AG09309 (cell line): Measurements from ENCODE around the gene NPPB.
"Not testable (repeated sequence)": the region's sequence is repeated elsewhere in the genome, so short reads cannot be mapped to it uniquely, and the experiment has no call there.

Experiments
- DNase-seq: peaks from one replicate; pipeline ENCODE4 v3.0.0-alpha.2; 2010; ENCODE audit warnings: low read depth
- H3K4me3 ChIP-seq: 2 replicates; pipeline ENCODE4 v1.5.1; 2011; ENCODE audit warnings: mild to moderate bottlenecking, low read depth, low read length, moderate library complexity; ENCODE audit not compliant: control insufficient read depth
- TF ChIP-seq, protein P1 (sequence below): IDR thresholded peaks from 2 replicates; pipeline ENCODE4 v1.5.1; 2011; ENCODE audit warnings: mild to moderate bottlenecking, low read depth, low read length, inconsistent platforms; ENCODE audit not compliant: insufficient read depth, control insufficient read depth; ENCODE audit errors: missing control alignments

NPPB gene

DNA sequence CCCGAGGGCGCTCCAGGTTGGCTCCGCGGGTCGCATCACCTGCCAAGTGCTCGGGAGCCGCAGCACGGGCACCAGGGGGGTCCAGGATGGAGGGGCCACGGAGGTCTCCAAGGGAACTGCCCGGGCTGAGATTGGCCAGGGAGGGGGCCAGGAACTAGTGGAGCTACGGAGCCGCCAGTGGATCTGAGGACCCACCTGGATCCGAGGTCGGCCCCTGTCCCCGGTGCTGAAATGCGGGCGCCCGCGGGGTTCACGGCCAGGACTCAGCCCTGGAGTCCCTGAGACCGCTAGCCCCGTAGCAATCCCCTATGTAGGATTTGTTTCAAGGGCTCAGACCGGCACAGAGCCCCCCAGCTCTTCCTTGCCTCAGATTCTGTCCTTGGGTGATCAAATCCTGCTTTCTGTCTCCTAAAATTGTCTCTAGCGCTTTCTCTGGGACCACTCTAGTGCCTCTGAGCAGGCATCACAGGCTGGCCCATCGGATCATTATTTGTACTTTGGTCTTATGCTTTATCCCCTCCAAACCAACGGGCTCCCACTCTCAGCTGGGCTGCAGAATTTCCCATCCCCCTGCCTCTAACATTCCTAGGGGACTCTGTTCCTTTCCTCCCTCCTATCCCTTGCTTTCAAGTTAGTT, 40.2 kb upstream of the NPPB start:
- TF ChIP-seq, protein P1, sequence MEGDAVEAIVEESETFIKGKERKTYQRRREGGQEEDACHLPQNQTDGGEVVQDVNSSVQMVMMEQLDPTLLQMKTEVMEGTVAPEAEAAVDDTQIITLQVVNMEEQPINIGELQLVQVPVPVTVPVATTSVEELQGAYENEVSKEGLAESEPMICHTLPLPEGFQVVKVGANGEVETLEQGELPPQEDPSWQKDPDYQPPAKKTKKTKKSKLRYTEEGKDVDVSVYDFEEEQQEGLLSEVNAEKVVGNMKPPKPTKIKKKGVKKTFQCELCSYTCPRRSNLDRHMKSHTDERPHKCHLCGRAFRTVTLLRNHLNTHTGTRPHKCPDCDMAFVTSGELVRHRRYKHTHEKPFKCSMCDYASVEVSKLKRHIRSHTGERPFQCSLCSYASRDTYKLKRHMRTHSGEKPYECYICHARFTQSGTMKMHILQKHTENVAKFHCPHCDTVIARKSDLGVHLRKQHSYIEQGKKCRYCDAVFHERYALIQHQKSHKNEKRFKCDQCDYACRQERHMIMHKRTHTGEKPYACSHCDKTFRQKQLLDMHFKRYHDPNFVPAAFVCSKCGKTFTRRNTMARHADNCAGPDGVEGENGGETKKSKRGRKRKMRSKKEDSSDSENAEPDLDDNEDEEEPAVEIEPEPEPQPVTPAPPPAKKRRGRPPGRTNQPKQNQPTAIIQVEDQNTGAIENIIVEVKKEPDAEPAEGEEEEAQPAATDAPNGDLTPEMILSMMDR = no peak
- DNase-seq = no peak
- H3K4me3 ChIP-seq = no peak overlapping the region

DNA sequence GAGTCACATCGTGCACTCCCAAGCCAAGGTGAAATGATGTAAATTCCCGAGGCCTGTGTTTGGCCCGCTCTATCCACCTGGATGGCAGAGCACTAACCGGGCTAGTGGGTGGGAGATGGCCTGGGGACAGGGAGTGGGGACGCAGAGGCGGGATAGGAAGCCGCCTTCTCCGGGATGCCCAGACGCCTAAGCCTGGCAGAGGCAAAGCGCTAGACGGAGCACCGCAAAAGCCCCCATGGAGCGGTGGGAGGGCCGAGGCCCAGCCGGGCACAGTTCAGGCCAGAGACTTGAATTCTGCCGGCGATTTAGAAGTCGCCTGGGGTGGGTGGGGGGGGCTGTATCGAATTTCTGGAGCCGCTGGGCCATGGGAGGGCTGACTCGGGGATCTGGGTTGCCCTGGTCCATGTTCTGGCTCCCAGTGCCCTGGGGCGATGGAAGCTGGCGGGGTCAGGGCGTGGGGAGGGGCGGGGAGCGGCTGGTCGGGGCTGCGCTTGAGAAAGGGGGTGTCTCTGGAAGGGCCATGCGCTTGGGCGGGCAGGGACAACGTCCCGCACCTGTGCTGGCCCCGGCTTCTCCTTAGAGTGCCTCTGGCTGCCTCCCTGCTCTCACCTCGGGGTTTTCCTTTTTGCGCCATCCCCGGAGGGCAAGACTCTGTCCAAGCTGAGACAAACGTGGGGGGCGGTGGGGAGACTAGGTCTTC, 39.5 kb upstream of the NPPB start:
- no peak overlapping the region for H3K4me3 ChIP-seq
- no peak for DNase-seq
- TF ChIP-seq, protein P1 = no peak

DNA sequence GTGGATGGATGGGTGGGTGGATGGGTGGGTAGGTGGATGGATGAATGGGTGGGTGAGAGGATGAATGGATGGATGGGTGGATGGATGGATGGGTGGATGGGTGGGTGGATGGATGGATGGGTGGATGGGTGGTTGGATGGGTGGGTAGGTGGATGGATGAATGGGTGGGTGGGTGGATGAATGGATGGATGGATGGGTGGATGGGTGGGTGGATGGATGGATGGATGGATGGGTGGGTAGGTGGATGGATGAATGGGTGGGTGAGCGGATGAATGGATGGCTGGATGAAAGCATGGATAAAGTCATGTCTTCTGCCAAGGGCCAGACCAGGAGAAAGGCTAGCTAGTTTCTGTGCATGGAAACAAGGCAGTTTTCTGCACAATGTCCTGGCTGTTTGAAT, 35.8 kb upstream of the NPPB start:
- not testable (repeated sequence) for H3K4me3 ChIP-seq, DNase-seq

DNA sequence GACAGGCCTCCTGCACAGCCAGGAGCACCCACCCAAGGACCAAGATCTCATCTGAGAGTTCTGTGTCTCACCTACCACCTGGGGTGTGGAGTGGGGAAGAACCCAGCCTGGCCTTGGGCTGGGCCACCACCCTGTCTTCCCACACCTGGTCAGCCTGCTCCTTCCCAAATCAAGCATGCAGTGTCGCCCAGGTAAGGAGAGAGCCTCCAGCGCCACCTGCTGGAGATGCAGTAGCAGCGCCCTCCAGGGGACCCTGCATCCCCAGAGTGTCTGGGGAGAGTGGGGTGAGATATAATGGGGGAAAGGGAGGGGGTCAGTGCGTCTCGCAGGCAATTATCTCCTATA, 35.1 kb upstream of the NPPB start:
- H3K4me3 ChIP-seq = no peak overlapping the region
- DNase-seq = no peak
- TF ChIP-seq, protein P1 = peak; percentile 96

DNA sequence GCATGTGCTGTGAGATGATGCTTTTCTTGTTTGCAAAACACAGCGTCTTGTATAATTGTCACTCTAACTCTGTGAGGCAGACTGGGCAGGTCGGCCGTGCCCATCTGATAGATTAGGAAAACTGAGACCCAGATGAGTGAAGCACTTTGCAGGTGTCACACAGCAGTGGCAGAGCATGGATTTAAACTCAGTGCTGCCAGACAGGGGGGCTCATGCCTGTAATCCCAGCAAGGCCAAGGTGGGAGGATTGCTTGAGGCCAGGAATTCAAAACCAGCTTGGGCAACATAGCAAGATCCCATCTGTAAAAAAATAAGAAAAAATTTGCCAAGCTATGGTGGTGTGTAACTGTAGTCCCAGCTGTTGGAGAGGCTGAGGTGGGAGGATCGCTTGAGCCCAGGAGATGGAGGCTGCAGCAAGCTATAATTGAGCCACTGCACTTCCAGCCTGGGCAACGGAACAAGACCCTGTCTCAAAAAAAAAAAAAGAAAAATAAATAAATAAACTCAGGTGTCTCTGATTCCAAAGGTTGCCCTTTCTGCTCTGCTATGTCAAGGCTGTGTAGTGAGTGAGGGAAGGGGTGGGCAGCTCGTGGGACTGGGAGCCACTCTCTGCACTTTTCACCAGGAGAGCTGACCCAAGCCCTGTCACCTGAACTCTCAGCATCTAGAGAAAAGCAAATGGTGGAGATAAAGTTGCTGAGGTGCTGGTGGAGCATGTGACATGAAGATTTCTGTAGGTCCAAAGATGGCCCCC, 32.9 kb upstream of the NPPB start:
- H3K4me3 ChIP-seq = no peak overlapping the region
- TF ChIP-seq, protein P1 = no peak
- no peak for DNase-seq

DNA sequence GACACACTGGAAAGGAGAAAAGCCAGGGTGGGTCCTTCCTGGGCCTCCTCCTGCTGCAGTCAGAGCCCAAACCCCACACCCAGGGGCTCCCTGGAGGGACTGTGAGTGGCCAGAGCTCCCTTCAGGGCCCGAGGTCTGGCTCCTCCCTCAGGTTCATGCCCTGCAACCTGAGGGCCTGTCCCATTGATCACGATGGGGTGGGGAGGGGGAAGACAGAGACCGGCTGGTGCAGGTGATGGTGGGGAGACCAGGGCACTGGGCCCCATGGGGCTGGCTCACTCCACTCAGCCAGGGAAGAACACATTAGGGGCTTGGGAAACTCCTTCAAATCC, 30.1 kb upstream of the NPPB start:
- TF ChIP-seq, protein P1 = no peak
- no peak for DNase-seq
- no peak overlapping the region for H3K4me3 ChIP-seq

DNA sequence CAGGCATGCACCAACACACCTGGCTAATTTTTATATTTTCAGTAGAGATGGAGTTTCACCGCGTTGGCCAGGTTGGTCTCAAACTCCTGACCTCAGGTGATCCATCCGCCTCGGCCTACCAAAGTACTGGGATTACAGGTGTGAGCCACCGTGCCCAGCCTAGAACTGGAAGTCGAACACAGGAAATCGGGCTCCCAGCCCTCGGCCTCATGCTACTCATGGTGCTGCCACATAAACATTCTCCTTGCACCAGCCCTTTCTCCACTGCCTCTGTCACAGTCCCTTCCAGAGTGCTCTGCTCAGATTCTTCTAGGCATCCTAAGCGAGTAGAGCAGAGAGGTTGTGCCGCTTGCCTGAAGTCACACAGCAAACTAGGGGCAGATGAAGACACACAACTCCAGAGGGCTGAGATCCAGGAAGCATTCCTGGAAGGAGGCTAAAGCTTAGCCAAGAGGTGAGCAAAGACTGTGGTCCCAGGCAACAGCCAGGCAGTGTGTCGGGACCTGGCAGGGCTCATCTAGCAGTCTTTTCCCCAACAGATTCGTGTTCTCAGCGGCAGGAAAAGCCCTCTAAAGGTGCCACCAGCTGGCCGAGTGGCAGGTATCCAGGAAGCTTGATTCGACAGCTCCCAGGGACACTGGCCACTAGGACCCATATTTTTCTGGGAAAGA, 29.6 kb upstream of the NPPB start:
- DNase-seq = no peak
- TF ChIP-seq, protein P1 = no peak

More for the DNA sequence above, 29.6 kb upstream of the NPPB start:
- no peak overlapping the region for H3K4me3 ChIP-seq
